Transverse colon (tissue), 3 donors: ENCODE measurements around the gene DAAM1.

Source experiments
- EP300 ChIP-seq: sonication (generic); formaldehyde crosslinking; IDR thresholded peaks from one replicate; pipeline ENCODE4 v1.6.1; 2017; ENCODE audit warnings: antibody characterized with exemption, low read depth
- POLR2A ChIP-seq: fragments of 450-650 bp; IDR thresholded peaks from one replicate; pipeline ENCODE4 v1.6.1; 2016; ENCODE audit warnings: antibody characterized with exemption, mild to moderate bottlenecking, moderate library complexity
- TF ChIP-seq, protein P1 (sequence below), 5 experiments: fragments of 200-600 bp in 3 of 5; fragments of 450-650 bp in 2 of 5; sonication (generic) in 3 of 5; IDR thresholded peaks; 1 replicate in 2 of 5; 2 replicates in 3 of 5; pipeline ENCODE4 v1.5.1; 2016 to 2017; ENCODE audit warnings: antibody characterized with exemption in 5 of 5, inconsistent platforms in 3 of 5, mild to moderate bottlenecking in 2 of 5, moderate library complexity in 1 of 5

- TF ChIP-seq POLR2A (no peak), EP300 (no peak)
- TF ChIP-seq, protein P1, sequence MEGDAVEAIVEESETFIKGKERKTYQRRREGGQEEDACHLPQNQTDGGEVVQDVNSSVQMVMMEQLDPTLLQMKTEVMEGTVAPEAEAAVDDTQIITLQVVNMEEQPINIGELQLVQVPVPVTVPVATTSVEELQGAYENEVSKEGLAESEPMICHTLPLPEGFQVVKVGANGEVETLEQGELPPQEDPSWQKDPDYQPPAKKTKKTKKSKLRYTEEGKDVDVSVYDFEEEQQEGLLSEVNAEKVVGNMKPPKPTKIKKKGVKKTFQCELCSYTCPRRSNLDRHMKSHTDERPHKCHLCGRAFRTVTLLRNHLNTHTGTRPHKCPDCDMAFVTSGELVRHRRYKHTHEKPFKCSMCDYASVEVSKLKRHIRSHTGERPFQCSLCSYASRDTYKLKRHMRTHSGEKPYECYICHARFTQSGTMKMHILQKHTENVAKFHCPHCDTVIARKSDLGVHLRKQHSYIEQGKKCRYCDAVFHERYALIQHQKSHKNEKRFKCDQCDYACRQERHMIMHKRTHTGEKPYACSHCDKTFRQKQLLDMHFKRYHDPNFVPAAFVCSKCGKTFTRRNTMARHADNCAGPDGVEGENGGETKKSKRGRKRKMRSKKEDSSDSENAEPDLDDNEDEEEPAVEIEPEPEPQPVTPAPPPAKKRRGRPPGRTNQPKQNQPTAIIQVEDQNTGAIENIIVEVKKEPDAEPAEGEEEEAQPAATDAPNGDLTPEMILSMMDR (IDR thresholded peaks at IDR 0.05) = no peak
These were observed 155.1 kb downstream of the DAAM1 start for GRCh38 chr14:59343585-59343984.
